ENCODE results near the gene ABCA9.

DNA sequence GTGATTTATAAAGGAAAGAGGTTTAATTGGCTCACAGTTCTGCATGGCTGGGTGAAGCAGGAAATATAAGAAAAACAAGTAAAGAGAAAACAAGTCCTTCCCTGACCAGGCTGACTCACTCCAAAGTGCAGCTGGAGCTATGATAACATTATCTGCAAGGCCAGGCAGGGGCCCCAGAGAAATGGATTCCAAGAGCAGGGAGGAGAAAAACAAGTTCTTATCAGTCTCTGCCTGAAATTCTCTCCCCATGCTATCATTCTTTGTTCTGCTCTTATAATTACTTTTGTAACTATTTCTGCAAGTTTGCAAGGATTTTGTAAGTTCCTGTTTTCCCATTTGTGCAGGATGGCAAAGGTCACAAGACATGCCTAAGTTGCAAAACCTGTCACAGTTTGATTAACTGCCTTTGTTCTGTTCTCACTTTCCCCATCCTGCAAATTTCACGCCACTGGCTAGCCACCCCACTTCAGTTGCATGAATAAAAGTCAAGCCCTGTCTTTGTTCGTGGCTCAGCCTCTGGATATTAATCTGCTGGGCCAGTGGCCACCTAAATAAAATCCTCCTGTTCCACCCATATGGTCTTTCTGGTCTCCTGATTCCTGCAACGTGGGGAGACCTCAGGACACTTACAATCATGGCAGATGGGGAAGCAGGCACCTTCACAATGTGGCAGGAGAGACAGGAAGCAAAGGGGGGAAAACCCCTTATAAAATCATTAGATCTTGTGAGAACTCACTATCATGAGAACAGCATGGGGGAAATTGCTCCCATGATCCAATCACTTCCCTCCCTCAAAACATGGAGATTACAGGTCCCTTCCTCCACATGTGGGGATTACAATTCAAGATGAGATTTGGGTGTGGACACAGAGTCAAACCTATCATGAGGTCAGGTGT, 13.1 kb downstream of the ABCA9 start:
- TF ChIP-seq ETV6 (CRISPR knock-in tag; IDR thresholded peaks at IDR 0.05) (no peak), JUN (CRISPR knock-in tag; IDR thresholded peaks at IDR 0.05) (no peak), ZBTB21 (CRISPR knock-in tag; IDR thresholded peaks at IDR 0.05; ENCODE audit: borderline replicate concordance) (no peak), CREB1 (CRISPR knock-in tag; IDR thresholded peaks at IDR 0.05) (no peak), ZNF396 (CRISPR knock-in tag; IDR thresholded peaks at IDR 0.05; ENCODE audit: borderline replicate concordance) (no peak)
- TF ChIP-seq, protein P1, sequence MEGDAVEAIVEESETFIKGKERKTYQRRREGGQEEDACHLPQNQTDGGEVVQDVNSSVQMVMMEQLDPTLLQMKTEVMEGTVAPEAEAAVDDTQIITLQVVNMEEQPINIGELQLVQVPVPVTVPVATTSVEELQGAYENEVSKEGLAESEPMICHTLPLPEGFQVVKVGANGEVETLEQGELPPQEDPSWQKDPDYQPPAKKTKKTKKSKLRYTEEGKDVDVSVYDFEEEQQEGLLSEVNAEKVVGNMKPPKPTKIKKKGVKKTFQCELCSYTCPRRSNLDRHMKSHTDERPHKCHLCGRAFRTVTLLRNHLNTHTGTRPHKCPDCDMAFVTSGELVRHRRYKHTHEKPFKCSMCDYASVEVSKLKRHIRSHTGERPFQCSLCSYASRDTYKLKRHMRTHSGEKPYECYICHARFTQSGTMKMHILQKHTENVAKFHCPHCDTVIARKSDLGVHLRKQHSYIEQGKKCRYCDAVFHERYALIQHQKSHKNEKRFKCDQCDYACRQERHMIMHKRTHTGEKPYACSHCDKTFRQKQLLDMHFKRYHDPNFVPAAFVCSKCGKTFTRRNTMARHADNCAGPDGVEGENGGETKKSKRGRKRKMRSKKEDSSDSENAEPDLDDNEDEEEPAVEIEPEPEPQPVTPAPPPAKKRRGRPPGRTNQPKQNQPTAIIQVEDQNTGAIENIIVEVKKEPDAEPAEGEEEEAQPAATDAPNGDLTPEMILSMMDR (IDR thresholded peaks at IDR 0.05): no peak
